CD4-positive, alpha-beta T cell (primary cell): ENCODE measurements around the gene ZFPM1. TPM values are rescaled to one million over a fixed set of nuclear protein-coding genes. Genes with fewer than 3 reads are reported as not detected.

Experiments
- ATAC-seq: fragments of 200-7000 bp; cut with Tn5 transposase; one replicate; pipeline ENCODE4 v1.10.0; 2022; ENCODE audit warnings: mild to moderate bottlenecking; ENCODE audit not compliant: poor library complexity
- CTCF ChIA-PET: fragments of 350-600 bp; sonication (Branson Sonifier 250); formaldehyde crosslinking; loops from one replicate; lab custom pipeline; 2021; ENCODE audit warnings: antibody characterized with exemption, inconsistent platforms; lab: Charles Lee
- POLR2A ChIA-PET: fragments of 350-600 bp; sonication (Branson Sonifier 250); formaldehyde crosslinking; loops from one replicate; lab custom pipeline; 2021; ENCODE audit warnings: antibody characterized with exemption, inconsistent platforms; lab: Charles Lee
- DNase-seq, 14 experiments: peaks; one replicate each; pipeline ENCODE4 v3.0.0-alpha.2; 2013 to 2020; ENCODE audit warnings: mixed read lengths in 2 of 14
- H3K27ac ChIP-seq, 2 donors: one replicate each; pipeline versions ENCODE4 v1.5.1 to v1.7.0; 2013; ENCODE audit warnings: low read length in 2 of 2, low read depth in 1 of 2, mild to moderate bottlenecking in 1 of 2
- H3K27me3 ChIP-seq, 2 experiments: 1 replicate in 1 of 2; 2 replicates in 1 of 2; pipeline versions ENCODE4 v1.6.1 to v1.7.0; 2013; ENCODE audit warnings: low read length in 2 of 2, control low read depth in 1 of 2, mild to moderate bottlenecking in 1 of 2, moderate library complexity in 1 of 2; ENCODE audit not compliant: insufficient read depth in 2 of 2, control insufficient read depth in 1 of 2
- H3K36me3 ChIP-seq: one replicate; pipeline ENCODE4 v1.6.1; 2013; ENCODE audit warnings: low read length, control low read depth; ENCODE audit not compliant: insufficient read depth
- H3K4me1 ChIP-seq: one replicate; pipeline ENCODE4 v1.6.1; 2013; ENCODE audit warnings: low read length, control low read depth; ENCODE audit not compliant: insufficient read depth
- H3K4me3 ChIP-seq: one replicate; pipeline ENCODE4 v1.5.1; 2013; ENCODE audit warnings: mild to moderate bottlenecking, low read length, moderate library complexity
- H3K9me3 ChIP-seq, 2 experiments: 1 replicate in 1 of 2; 2 replicates in 1 of 2; pipeline versions ENCODE4 v1.6.1 to v1.7.0; 2013; ENCODE audit warnings: low read length in 2 of 2, mild to moderate bottlenecking in 2 of 2, control low read depth in 1 of 2, moderate library complexity in 1 of 2; ENCODE audit not compliant: control insufficient read depth in 1 of 2, insufficient read depth in 1 of 2
- H3K27ac Mint-ChIP-seq: one replicate; pipeline ENCODE4 v1.8.0; 2020; ENCODE audit warnings: mixed read lengths
- H3K27me3 Mint-ChIP-seq: one replicate; pipeline ENCODE4 v1.8.0; 2021; ENCODE audit warnings: mixed read lengths
- H3K36me3 Mint-ChIP-seq: one replicate; pipeline ENCODE4 v1.8.0; 2021; ENCODE audit warnings: low read depth, mixed read lengths
- H3K4me1 Mint-ChIP-seq: one replicate; pipeline ENCODE4 v1.8.0; 2021; ENCODE audit warnings: low read depth, mixed read lengths
- H3K4me3 Mint-ChIP-seq: one replicate; pipeline ENCODE4 v1.8.0; 2020; ENCODE audit warnings: mild to moderate bottlenecking, mixed read lengths
- H3K9me3 Mint-ChIP-seq: one replicate; pipeline ENCODE4 v1.8.0; 2020; ENCODE audit warnings: mixed read lengths
- intact Hi-C, 2 experiments: fragments of 100-400 bp; cut with DNase I in 1 of 2; cut with micrococcal nuclease in 1 of 2; formaldehyde crosslinking; loops; one replicate each; pipeline versions ENCODE4 v1.15.1 to v1.9.0; 2023 to 2025; cut with DNase I, micrococcal nuclease
- total RNA-seq, 174 experiments: library from RNA in 2 of 174; stranded (reverse) in 2 of 174; gene quantifications; one replicate each; pipeline ENCODE4 v1.2.3 and lab custom pipeline; 2021 to 2026
- TF ChIP-seq, protein P1 (sequence below): fragments of 200-600 bp; IDR thresholded peaks from one replicate; pipeline ENCODE4 v1.8.0; 2022; ENCODE audit warnings: antibody characterized with exemption, mild to moderate bottlenecking

ZFPM1 gene
- total RNA-seq, 2 experiments from 2014 or later: 22.8 to 24.2 TPM

DNA sequence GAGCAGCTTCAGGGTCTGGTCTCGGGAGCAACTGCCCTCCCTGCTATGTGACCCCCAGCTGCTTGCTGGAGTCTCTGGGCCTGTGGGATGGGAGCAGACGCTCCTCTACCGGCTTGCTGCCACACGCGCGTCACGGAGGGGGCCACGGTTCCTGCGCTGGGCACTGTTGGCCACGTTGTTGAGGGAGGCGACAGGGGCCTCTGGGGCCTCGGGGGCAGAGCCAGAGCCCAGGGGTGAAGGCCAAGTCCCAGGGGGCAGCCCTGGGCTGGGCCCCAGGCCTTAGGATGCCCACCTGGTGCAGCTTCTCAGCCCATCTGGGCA is 56.6 kb downstream of the ZFPM1 start:
- Mint-ChIP-seq H3K36me3 (no peaks in the 10 kb centered on the region), H3K4me3 (no peak overlapping the region), H3K27ac (no peak overlapping the region), H3K4me1 (no peaks in the 10 kb centered on the region), H3K9me3 (no peaks in the 10 kb centered on the region), H3K27me3 (no peaks in the 10 kb centered on the region)
- H3K4me3 ChIP-seq: no peak overlapping the region
- peaks cover 8% of the 10 kb centered on the region for H3K4me1 ChIP-seq
- DNase-seq: no peak
- ChIA-PET CTCF (no interaction called here), POLR2A (no interaction called here)
- H3K9me3 ChIP-seq: no peaks in the 10 kb centered on the region
- intact Hi-C loops: no loop called here
- H3K27ac ChIP-seq: no peak overlapping the region
- TF ChIP-seq, protein P1, sequence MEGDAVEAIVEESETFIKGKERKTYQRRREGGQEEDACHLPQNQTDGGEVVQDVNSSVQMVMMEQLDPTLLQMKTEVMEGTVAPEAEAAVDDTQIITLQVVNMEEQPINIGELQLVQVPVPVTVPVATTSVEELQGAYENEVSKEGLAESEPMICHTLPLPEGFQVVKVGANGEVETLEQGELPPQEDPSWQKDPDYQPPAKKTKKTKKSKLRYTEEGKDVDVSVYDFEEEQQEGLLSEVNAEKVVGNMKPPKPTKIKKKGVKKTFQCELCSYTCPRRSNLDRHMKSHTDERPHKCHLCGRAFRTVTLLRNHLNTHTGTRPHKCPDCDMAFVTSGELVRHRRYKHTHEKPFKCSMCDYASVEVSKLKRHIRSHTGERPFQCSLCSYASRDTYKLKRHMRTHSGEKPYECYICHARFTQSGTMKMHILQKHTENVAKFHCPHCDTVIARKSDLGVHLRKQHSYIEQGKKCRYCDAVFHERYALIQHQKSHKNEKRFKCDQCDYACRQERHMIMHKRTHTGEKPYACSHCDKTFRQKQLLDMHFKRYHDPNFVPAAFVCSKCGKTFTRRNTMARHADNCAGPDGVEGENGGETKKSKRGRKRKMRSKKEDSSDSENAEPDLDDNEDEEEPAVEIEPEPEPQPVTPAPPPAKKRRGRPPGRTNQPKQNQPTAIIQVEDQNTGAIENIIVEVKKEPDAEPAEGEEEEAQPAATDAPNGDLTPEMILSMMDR: no peak
- no peaks in the 10 kb centered on the region for H3K27me3 ChIP-seq
- peaks cover under 1% of the 10 kb centered on the region for H3K36me3 ChIP-seq
- no peak for ATAC-seq

GRCh38 chr16:88510091-88510994 is 57.3 kb downstream of the ZFPM1 start:
- intact Hi-C loops: no loop called here
- Histone ChIP-seq H3K4me3 (no peak overlapping the region), H3K9me3 (no peaks in the 10 kb centered on the region), H3K27me3 (no peaks in the 10 kb centered on the region), H3K36me3 (peaks cover 6% of the 10 kb centered on the region), H3K27ac (no peak overlapping the region), H3K4me1 (peaks cover 1% of the 10 kb centered on the region)
- DNase-seq: no peak
- Mint-ChIP-seq H3K27me3 (no peaks in the 10 kb centered on the region), H3K36me3 (no peaks in the 10 kb centered on the region), H3K9me3 (no peaks in the 10 kb centered on the region), H3K27ac (no peak overlapping the region), H3K4me1 (no peaks in the 10 kb centered on the region), H3K4me3 (no peak overlapping the region)
- TF ChIP-seq, protein P1: no peak
- CTCF ChIA-PET: no interaction called here
- no peak for ATAC-seq
- POLR2A ChIA-PET: no interaction called here

- ATAC-seq: no peak
- Histone ChIP-seq H3K9me3 (no peaks in the 10 kb centered on the region), H3K4me3 (no peak overlapping the region), H3K27ac (no peak overlapping the region), H3K36me3 (peaks cover 10% of the 10 kb centered on the region), H3K27me3 (no peaks in the 10 kb centered on the region), H3K4me1 (no peaks in the 10 kb centered on the region)
- TF ChIP-seq, protein P1: no peak
- no peak overlapping the region for H3K27ac Mint-ChIP-seq
- POLR2A ChIA-PET: no interaction called here
- H3K36me3 Mint-ChIP-seq: no peaks in the 10 kb centered on the region
- intact Hi-C loops: no loop called here
- no peaks in the 10 kb centered on the region for H3K4me1 Mint-ChIP-seq
- no peak overlapping the region for H3K4me3 Mint-ChIP-seq
- no peaks in the 10 kb centered on the region for H3K27me3 Mint-ChIP-seq
- no peak for DNase-seq
- CTCF ChIA-PET: no interaction called here
- H3K9me3 Mint-ChIP-seq: no peaks in the 10 kb centered on the region
Observed at GRCh38 chr16:88511060-88511459, 58.0 kb downstream of the ZFPM1 start.
